ENCODE data around the gene SLC35B2.

SLC35B2 gene

GRCh38 chr6:44257025-44257752 lies at the start of gene SLC35B2:
TSS of gene SLC35B2 (minus strand) at chr6:44257528. CDS start at chr6:44257410, 118 bp downstream.
- DNase-seq: peak; percentile 85

- DNase-seq: no peak
Measured at GRCh38 chr6:44306710-44307109, 49.4 kb upstream of the SLC35B2 start.

GRCh38 chr6:44305200-44305725 lies 47.9 kb upstream of the SLC35B2 start:
- DNase-seq: no peak

DNA sequence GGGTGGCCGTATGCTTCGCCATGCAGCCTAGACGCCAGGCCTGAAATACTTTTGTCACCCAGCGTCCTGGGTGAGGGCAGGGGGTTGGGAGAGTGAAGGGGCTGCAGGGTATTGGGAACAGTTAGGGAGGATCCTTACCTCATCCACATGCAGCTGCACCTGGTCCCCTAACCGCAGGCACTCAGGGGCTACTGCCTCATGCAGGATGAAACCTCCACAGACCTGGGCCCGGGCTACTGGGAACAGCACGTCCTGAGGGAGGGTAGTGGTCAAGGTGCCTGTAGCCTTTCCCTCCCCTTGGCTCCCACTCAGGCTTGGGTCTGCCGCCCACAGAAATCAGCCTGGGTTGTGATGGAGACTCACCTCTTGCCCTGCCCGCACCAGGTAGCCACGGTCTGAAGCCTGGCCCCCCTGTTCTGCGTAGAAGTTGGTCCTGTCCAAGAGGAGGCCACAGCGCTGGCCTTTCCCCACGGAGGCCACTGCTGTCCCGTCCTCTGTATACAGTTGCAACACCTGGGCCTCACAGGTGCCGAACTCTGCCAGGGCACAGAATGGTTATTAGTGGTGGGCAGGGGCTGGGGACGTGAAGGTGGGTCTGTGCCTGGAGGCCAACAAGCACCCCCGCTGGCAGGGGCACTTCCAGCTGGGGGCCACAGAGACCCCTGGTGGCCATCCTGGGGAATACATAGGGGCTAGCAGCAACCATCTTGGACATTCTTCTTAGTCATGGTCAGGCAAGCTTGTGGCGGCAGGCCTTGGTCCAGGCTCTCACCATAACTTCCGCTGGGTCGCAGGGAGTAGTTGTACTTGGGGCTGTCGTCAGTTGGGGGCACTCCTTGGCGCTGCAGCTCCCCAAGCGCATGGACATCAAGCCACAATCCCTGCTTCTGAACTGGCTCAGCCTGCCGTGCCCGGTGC lies 47.2 kb upstream of the SLC35B2 start:
- peak; percentile 70 for DNase-seq

GRCh38 chr6:44303842-44304241 lies 46.5 kb upstream of the SLC35B2 start:
- no peak for DNase-seq

DNA sequence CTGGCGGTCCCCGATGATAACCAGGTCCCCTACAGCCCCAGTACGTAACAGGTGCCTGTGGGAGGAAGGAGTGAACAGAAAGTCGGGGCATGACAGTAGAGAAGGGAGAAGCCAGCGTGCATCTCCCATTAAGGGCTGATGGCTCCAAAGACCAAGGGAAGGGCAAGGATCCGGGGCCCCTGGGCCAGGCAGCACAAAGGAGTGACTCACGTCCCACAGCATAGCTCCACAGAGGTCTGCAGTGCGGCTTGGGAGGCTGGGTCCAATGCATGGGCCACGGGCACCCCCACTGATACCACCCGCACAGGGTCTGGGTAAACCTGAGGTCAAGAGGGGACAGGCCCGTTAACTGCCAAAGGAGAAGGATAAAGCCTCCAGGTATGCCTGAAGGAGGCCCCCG lies 45.5 kb upstream of the SLC35B2 start:
- DNase-seq: no peak

- DNase-seq: no peak
Measured at GRCh38 chr6:44301782-44302564, 44.6 kb upstream of the SLC35B2 start.

DNA sequence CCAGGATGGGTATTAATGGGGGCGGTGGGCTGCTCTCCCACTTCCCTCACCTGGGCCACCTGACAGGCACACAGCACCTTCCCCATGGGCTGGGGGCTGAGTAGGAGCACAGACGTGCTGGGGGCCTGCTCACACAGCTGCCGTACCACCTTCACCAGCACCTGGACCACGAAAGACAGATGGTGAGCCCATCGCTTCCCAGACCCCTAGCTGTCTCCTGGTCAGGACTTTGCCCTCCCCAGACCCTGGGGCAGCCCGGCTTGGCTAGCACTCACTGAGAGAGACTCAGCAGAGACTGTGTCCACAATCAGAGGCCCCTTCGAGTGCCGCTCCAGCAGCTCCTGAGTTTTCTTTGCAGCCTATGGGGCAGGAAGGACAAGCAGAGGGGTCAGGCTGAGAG lies 43.8 kb upstream of the SLC35B2 start:
- no peak for DNase-seq

- DNase-seq: no peak
Measured at GRCh38 chr6:44300292-44300823, 43.0 kb upstream of the SLC35B2 start.

DNA sequence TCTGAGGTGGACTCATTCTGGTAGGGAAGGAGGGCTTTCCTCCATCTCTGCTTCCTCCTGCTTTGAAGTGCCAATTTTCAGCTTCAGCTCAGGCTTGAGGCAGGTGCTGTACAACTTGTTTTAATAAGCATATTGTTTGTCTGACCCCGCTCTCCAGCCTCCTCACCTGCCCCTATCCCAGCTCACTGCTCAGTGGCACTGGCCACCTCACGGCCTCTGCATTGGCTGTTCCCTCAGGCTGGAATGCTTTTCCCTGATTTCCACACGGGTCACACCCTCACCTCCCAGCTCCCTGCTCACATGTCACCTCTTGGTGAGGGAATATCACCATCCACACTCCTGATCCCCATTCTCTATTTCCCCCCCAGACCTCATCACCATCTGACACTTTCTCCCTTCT lies 41.5 kb upstream of the SLC35B2 start:
- no peak for DNase-seq

DNA sequence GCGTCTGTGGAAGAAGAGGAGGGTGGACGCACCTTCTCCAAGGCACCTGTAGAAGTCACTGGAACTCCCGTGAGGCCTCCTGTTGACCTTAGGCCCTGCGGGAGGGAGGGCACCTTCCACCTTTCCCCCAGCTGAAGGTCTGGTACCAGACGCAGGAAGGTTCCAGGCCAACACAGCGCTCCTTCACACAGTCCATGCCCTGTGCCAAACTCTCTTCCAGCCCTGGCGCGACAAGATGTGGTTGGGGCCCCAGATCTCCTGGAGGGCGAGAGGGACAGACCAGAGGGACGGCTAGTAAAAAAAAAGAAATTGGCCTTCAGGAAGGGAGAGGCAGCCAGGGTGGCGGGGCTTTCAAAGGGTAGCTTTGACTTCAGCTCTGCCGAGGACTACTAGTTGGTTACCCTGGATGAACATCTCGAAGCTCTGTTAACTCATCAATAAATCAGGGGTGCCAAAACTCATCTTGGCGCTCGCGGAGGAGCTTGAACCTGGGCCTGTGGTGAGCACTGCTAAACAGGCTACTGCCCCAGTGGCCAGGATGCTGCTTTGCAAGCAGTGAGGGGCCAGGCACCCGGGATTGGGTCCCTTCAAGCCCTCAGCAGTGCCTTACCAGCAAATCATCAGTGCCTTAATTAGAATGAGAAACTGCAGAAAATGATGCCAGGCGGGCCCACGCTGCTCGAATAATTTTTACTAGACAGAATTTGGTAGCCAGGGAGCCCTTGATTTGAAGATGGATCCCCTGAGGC lies 40.9 kb upstream of the SLC35B2 start:
- DNase-seq: peak; percentile 26

DNA sequence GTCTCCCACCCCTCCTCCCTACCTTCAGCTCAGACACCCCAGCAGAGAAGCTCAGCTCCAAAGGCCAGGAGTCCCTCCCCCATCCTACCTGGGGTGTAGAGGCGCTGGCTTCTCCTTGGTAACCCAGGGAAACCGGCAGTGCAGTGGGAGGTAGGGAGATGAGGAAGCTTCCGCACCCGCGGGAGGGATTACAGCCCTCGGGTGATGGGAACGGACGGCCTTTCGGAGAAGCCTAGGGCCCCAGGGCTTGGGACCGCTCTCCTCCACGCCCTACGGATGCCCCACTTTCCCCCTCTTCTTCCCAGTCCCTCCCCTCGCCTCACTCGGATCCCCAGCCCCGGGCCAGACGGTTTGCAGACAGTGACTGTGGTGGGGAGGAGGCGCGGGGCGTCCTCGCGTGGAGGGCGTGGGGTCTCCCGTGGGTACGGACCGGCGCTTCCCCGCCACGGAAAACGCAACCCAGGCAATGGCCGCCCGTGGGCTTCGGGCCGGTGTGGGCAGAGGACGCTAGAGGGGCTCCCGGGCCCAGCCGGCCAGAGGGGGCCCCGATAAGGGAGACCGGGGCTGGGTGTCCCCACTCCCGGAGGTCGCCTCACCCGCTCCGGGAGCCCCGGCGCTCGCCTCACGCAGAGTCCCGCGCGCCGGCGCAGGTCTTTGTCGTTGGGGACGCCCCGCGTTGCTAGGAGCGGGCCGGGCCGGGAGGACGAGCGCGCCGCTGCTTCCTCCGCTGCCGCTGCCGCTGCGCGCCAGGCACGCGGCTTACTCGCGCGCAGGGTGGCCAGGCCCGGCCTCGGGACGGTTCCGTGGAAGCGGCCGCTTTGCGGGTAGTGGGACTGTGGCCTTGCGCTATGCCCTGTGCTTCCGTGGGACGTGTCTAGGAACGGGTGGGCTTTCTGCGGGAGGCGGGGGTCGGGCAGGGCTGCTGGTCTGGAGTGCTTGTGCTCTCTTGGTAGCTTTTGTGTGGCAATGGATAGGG lies 40.0 kb upstream of the SLC35B2 start:
- DNase-seq: peak; percentile 67

DNA sequence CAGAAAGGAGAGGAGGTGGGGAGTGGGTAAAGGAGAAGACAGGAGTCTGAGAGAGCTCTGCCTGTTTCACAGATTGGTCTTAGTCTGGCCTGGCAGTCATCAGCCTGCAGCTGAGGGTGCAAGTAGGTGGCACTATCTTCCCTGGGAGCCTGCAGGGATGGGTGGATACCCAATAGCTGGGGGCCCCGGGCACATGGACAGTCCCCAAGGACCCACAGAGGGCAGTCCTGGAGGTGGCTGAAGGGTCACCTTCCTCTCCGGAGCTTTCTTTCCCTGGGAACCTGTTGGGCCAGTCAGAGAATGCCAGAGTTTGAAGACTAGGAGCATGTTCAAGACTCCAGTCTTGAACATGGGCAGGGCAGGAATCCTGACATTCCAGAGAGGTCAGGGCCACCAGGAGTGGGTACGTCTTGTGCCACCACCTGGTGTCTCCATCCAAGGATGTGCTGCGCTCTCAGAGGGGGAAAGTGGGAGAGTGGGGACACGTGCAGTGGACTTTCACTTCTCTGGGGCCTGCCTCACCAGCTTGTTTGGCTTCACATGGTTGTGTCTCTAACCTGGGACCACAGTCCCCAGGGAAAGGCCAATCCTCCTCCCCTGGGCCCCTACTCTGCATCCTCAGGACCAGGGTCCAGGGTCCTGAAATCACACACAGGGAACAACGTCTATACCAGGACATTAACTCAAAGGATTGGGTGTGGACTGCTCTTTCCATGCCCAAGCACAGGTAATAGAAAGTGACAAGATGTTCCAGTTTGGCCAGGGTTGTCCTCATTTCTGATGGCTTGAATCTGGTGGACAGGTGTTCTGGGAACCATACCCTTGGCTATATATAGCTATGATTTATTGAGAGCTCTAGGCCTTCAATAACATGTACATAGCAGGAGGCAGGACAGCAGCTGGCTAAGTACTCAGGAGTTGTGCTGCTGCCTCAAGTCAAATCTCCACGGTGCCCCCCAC lies 37.8 kb upstream of the SLC35B2 start:
- DNase-seq: no peak

DNA sequence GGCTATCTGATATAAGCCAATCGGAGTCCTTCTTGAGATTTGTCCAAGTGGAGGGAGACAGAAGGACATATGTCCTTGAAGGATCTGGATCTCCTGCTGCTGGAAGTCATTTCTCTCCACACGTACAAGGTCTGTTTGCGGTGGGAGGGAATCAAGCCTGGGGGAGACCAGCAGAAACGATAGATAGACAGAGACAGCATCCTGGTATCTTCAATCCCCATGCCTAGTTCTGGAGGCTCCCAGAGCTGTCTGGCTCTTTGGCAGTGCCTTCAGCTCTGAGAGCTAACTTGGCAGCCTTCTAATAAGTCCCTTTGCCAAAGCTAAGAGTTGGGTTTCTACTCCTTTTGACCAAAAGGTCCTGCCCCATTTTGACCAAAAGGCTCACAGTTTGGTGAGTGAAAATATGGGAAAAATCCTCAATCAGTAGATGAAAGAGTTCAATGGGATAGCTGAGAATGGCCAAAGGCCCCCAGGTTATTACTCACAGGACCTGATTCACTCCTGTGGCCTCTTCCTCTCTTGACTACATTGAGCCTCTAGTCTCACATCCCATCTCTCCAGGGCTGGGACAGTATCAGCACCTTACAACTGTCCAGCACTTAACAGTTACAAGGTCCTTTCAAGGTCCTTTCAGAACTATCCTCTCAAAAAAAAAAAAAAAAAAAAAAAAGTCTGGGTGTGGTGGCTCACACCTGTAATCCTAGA lies 35.5 kb upstream of the SLC35B2 start:
- no peak for DNase-seq

DNA sequence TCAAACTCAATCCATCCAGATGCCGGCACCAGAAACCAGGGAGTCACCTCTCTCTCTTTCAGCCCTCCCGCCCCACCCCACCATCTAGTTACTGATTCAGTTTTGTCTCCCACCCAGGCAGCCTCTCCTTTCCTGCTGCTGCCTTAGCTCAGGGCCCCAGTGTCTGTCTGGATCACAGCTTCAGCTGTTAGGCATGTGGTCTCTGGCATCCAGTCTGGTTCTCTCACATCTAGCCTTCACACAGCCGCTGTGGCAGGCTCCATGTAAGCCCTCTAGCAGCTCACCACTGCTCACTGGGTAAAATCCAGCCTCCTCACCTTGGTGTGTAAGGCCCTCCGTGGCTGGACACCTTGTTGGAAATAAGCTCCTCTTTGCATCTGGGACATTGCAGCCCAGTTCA lies 34.5 kb upstream of the SLC35B2 start:
- no peak for DNase-seq

GRCh38 chr6:44289726-44290260 lies 32.5 kb upstream of the SLC35B2 start:
- no peak for DNase-seq

DNA sequence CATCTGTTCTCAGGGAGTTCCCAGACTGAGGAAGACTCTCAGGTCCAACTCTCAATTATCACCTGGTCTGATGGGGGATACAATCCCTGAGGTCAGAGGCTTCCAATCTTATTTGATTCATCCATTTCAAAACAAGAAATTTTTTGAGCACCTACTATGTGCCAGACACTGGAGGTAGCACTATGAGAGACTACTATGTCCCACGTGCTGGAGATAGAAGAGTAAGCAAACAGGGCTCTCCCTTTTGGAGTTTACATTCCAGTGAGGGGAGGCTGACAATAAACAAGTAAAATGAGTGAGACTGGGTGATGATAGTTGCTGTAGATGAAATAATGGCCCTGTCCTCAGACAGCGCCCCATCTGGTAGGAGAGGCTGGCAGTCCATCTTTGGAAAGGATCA lies 29.4 kb upstream of the SLC35B2 start:
- no peak for DNase-seq

GRCh38 chr6:44286285-44286565 lies 28.9 kb upstream of the SLC35B2 start:
- no peak for DNase-seq
